GM12873 (cell line): ENCODE data around the gene ZRANB3.

ENCODE experiments used
- TF ChIP-seq, protein P1 (sequence below): IDR thresholded peaks from 2 replicates; pipeline ENCODE4 v1.5.1; 2012; ENCODE audit warnings: low read depth, mild to moderate bottlenecking, moderate library complexity, low read length, control low read depth; ENCODE audit not compliant: insufficient read depth; ENCODE audit errors: missing control alignments

Gene ZRANB3

DNA sequence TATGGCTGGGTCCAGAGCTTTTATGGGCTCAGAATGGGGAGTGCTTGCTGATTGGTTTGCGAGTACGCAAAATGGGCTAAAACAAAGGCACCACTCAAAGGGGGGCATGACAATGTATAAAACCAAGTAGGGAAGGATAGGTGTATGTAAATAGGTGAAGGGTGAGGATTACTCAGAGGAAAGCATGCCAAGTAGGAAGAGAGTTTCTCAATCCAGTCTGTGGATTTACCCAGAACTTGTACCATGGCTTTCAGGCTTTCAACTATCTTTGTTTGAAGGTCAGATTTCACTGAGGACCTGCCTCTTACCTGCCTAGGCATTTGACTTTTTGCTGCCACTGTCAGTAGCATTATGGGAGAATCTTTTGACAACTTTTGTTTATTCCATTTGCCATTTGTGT lies 386.7 kb downstream of the ZRANB3 start:
- TF ChIP-seq, protein P1, sequence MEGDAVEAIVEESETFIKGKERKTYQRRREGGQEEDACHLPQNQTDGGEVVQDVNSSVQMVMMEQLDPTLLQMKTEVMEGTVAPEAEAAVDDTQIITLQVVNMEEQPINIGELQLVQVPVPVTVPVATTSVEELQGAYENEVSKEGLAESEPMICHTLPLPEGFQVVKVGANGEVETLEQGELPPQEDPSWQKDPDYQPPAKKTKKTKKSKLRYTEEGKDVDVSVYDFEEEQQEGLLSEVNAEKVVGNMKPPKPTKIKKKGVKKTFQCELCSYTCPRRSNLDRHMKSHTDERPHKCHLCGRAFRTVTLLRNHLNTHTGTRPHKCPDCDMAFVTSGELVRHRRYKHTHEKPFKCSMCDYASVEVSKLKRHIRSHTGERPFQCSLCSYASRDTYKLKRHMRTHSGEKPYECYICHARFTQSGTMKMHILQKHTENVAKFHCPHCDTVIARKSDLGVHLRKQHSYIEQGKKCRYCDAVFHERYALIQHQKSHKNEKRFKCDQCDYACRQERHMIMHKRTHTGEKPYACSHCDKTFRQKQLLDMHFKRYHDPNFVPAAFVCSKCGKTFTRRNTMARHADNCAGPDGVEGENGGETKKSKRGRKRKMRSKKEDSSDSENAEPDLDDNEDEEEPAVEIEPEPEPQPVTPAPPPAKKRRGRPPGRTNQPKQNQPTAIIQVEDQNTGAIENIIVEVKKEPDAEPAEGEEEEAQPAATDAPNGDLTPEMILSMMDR = no peak

DNA sequence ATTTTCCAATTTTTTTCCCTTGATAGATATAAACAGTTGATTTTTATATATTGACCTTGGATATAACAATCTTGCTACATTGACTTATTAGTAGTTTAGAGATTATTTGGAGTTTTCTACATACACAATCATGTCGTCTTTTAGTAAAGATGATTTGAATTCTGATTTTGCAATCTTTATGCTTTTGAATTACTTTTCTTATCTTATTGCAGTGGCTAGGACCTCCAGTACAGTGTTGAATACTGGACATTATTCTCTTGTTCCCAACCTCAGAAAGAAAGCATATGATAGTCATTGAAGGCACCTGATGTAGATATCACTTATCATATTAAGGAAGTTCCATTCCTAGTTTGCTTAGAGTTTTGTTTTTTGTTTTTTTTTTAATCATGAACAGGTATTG lies 388.7 kb downstream of the ZRANB3 start:
- TF ChIP-seq, protein P1 = no peak

DNA sequence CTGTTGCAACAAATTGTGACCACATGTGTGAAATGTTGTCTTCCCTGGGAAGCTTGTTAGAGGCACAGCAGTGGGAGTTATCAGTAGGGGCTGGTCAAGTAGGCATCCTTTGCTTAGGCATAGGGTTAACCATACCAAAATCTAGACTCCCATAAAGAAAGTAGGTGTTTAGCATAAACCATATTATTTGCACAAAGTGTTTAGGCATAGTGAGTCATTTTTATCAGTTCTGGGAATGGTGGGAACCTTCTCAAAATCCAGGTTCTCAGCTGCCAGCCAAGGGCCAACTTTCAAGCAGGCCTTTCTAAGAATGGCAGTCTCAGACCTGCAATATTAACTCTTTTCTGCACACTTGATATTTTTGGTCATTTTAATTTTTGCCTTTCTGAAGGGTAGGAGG lies 390.4 kb downstream of the ZRANB3 start:
- TF ChIP-seq, protein P1 = no peak

DNA sequence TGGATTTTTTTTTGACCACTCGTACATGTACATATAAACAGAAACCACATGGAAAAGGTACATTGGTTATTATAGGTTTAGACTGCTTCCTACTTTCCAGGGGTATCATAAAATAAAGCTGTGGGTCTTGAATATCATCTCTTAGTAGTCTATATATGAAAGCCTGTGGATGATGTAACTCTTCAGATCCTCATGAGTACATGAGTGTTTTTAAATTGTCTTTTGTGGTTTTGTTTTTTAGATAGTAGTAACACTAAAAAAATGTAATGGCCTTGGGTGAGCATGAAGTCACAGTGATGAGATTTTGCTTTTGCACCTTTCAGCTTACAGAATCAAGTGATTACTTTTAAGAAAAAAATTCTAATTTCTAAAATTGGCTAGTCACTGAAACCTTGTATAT lies 398.7 kb downstream of the ZRANB3 start:
- TF ChIP-seq, protein P1 = no peak

DNA sequence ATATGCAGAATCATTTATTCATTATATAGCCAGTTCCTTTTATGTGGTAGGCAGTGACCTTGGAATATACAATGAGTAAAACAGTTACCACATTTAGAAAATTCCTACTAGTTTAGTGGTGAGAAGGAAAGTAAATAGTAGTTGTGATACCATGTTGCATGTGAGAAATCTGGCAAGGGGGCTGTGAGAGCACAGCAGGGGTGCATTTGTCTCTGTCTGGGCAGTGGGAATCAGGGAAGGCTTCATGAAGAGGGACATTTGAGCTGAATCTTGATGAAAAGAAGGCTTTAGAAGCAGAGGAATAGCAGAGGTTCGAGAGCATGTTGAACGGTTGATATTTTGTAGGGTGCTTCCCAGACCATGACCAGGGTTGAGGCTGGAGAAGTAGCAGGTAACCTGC lies 400.3 kb downstream of the ZRANB3 start:
- TF ChIP-seq, protein P1 = no peak

DNA sequence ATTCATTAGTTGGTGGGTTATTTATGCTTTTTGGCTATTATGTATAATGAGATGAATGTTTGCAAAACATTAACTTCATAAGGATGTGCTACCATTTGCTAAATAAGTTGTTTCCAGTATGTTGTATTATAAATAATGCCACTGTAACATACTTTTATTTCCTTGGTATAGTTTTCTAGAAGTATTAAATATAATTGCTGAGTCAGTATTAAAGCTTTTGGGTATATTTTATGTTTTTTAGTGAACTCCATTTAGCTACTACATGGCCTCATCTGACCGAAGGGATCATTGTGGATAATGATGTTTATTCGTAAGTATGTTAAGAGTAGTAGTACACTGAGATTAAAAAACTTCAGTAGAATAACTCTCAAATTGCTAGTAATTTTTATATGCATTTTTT lies 405.1 kb downstream of the ZRANB3 start:
- TF ChIP-seq, protein P1 = no peak

DNA sequence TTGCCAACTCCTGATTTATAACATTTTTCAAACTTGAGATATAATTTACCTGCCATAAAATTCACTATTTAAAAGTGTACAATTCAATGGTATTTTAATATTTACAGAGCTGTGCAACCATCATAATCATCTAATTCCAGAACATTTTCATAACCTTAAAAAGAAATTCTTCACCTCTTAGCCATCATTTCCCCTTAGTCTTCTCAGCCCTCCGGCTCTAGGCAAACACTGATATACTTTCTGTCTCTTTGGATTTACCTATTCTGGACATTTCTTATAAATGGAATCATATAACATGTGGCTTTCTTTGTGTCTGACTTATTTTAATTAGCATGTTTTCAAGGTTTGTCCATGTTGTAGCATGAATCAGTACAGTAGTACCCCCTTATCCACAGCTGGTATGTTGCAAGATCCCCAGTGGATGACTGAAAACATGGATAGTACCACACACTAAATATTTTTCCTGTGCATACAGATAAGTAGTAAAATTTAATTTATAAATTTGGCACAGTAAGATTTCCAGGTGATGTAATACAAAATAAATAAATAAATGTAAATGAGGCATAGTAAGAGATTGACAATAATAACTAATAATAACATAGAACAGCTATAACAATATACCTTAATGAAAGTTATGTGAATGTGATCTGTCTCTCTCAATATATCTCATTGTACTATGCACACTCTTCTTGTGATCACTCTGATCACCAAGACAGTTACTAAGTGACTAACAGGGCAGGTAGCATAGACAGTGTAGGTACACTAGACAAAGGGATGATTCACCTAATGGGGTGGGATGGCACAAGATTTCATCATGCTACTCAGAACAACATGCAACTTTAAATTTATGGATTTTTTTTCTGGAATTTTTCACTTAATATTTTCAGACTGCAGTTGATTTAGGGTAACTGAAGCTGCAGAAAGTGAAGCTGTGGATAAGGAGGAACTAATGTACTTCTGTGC lies 405.8 kb downstream of the ZRANB3 start:
- TF ChIP-seq, protein P1 = no peak
